NCI-H1105 (cell line): Measurements from ENCODE around the gene PDE9A.
"Not testable (repeated sequence)": the region's sequence is repeated elsewhere in the genome, so short reads cannot be mapped to it uniquely, and the experiment has no call there.

Source experiments
- DNase-seq: peaks from one replicate; lab custom pipeline; 2025; lab: John Stamatoyannopoulos, UW

Gene PDE9A

DNA sequence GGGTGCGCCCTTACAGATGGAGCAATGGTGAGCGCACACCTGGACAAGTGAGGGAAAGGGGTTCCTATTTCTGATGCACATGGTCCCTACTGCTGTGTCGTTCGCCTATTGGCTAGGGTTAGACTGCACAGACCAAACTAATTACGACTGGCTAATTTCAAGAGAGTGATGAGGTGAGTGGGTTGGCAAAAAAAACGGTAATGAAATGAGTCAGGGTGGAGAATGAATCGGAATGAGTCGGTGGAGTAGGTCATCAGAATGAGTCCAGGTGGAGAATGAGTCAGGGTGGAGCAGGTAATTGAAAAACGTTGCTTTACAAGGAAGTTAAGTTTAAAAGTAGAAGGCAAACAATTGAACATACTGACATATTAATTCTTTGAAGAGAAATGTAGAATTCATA, 146.1 kb downstream of the PDE9A start:
- DNase-seq = no peak

- no peak for DNase-seq
These were observed 146.5 kb downstream of the PDE9A start for GRCh38 chr21:42799948-42800347.

GRCh38 chr21:42801616-42802015, 148.2 kb downstream of the PDE9A start:
- not testable (repeated sequence) for DNase-seq

GRCh38 chr21:42806509-42807140, 153.2 kb downstream of the PDE9A start:
- no peak for DNase-seq

- not testable (repeated sequence) for DNase-seq
These were observed 154.0 kb downstream of the PDE9A start for GRCh38 chr21:42807293-42807895.

GRCh38 chr21:42807938-42808613, 154.7 kb downstream of the PDE9A start:
- no peak for DNase-seq

GRCh38 chr21:42809171-42809570, 155.8 kb downstream of the PDE9A start:
- no peak for DNase-seq

DNA sequence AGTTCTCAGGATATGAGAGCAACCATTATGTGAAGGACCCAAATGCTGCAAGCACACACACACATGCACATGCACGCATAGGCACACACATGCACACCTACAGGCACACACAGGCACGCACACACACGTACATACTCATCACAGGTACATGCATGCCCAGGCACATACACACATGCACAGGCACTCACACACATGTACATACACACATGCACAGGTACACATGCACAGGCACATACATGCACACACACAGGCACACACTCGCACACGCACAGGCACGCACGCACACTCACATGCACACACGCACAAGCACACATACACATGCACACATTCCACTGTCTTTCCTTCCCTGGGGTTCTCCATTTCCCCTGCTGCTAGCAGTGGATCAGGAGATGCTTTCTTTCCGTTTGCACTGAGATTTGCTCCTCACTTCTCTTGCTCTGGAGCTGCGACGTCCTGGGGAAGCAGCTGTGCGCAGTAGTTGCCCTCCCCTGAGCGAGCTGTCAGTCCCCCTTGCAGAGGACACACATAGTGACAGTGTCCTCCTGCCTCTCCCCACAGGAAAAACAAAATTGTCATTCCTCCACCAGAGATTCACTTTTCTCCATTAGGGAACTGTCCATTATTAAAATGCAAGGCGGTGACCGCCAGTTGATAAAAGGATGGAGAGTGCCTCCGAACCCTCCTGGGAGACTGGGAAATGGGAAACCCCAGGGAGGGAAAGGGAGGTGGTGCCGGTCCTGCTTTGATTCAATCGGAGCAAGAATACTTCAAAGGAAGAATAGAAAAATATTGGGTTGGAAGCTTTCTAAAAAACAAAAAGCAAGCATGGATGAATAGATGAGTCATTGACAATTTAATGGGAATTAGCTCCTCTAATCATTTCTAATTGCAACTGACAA, 156.4 kb downstream of the PDE9A start:
- DNase-seq = no peak

- DNase-seq = no peak
These were observed 158.5 kb downstream of the PDE9A start for GRCh38 chr21:42811960-42812359.

DNA sequence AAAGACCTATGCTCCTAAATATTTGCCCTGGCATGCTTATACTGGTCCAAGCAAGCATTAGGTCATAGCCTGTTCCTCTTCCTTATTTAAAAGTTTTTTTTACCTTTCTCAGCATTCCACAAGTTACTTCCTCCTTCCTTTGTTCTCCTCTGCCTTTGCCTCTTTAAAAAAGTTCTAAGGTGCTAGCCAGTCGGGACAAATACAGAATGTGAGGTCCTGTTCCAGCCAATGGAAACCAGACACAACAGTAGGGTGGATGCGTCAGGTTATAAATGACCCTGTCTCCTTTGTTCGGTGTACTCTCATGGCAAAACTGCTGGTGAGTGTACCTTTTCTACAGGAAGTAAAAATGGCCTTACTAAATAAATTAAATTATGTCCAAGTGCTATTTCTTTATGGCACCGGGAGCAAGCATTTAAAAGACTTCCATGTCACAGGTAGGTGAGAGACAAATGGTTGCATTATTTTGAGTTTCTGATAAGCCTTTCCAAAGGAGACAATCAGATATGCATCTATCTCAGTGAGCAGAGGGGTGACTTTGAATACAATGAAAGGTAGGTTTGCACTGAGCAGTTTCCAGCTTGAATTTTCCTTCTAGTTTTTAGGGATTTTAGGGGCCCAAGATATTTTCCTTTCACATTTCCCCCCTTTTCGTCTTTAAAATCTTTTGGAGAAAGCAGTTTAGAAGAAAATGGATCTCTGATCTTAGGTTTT, 159.3 kb downstream of the PDE9A start:
- not testable (repeated sequence) for DNase-seq

- no peak for DNase-seq
These were observed 161.8 kb downstream of the PDE9A start for GRCh38 chr21:42815217-42815616.

GRCh38 chr21:42818328-42818749, 164.9 kb downstream of the PDE9A start:
- peak; percentile 33 for DNase-seq

DNA sequence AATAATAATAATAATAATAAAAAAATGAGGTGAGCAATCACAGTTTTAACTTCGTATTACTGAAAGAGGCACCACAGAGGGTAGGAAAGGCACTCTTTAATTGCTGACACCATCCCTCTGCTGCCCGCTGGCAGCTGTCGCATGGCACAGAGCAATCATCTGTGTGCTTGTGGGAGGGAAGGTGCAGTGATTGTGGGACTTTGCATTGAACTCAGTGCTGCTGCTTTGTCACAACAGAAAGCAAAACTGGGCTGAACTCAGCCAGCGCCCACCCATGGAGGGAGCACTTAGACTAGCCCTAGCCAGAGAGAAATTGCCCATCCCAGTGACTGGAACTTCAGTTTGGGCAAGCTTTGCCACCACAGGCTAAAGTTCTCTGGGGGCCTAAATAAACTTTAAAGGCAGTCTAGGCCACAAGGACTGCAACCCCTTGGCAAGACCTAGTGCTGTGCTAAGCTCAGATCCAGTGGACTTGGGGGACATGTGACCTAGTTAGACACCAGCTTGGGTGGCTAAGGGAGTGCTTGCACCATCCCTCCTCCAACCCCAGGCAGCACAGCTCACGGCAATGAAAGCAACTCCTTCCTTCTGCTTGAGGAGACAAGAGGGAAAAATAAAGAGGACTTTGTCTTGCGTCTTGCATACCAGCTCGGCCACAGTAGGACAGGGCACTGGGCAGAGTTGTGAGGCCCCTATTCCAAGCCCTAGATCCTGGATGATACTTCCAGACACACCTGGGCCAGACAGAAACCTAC, 166.6 kb downstream of the PDE9A start:
- DNase-seq = no peak

- peak; percentile 53 for DNase-seq
These were observed 167.4 kb downstream of the PDE9A start for GRCh38 chr21:42820616-42821465.
